CD4-positive, alpha-beta T cell treated with Interleukin-15 for 1 hour (primary cell): ENCODE measurements around the gene GASK1A.
"Not testable (repeated sequence)": the region's sequence is repeated elsewhere in the genome, so short reads cannot be mapped to it uniquely, and the experiment has no call there.

Experiments
- DNase-seq: peaks from one replicate; pipeline ENCODE4 v3.0.0-alpha.2; 2020

Gene GASK1A

GRCh38 chr3:42979044-42979972 lies at the start of gene GASK1A:
Gene GASK1A, plus strand, starts transcription at chr3:42979311. Its CDS starts 332 bp downstream, at chr3:42979643.
- DNase-seq, result no peak

- DNase-seq, result no peak
Observed at GRCh38 chr3:42934111-42934510, 45.0 kb upstream of the GASK1A start.

DNA sequence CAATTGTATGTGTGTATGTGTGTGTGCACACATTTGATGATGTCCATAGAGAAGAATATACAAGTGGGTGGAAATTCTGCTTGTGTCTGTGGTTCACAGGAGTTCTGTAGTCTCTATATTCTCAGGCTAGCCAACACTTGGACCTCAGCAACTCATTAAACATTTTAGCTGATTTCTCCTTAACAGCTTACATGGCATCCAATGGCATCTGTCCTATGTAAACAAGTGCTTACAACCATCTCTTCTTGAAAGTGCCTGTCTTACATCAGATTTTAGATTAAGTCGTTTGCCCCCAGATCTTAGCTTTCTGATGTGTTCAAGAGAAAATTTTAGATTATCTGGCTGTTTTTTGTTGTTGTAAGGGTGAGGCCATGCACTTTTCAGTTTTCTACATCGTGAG lies 44.2 kb upstream of the GASK1A start:
- DNase-seq, result no peak

DNA sequence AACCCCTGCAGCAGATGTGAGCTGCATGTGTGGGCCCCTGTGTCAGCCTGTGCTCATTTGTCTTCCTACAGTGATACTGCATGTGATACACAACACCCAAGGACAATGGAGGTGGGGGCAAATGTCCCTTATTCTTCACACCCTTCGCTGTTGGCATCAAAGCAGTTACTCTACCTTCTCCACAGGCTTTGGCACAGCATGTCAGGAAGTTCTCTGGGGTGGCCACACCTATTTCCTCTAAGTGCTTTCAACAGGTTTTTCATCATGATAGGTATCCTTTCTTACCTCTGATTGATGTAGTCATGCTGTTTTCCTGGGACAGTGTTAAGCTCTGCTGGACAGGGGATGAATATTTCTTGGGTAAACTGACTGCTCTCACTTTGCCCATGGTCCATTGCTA lies 43.6 kb upstream of the GASK1A start:
- DNase-seq, result no peak

DNA sequence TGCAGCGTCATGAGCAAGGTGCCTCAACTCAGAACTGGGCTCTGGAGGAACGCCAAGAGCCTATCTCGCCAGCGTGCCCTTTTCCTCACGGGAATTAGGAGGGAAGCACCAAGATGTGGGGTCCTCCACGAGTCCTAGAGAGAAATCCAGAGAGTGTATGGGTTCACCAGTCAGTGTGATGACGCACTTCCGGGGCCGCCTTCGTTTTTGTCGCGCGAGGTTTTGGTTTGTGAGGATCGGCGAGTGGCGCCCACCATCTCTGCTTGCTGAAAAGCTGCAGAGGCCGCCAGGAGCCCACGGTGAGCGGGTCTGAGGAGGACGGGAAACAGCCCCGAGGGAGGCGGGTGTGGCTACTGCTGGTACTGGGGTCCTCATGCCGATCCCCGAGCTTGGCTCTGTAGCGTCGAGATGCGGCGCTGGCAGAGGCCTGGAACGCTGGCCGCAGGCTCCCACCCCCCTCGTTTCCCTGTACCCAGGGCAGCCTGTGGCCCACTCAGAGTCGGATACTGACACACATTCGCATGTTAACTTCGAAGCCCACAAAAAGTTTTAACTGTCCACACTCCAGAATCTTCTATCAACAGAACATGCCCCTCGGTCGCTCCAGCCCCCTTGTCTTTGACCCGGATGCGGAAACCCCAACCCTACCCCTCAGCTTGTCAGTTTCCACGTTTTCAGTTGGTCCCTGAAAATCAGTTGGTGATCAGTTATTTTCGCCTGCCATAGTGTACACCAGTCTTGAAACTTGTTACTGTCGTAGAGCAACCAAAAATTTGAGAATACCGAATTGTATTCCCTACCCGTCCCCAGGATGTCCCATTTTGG lies 42.7 kb upstream of the GASK1A start:
- DNase-seq, result no peak

GRCh38 chr3:42937334-42937733 lies 41.8 kb upstream of the GASK1A start:
- no peak for DNase-seq

GRCh38 chr3:42942693-42943092 lies 36.4 kb upstream of the GASK1A start:
- no peak for DNase-seq

GRCh38 chr3:42946050-42946449 lies 33.1 kb upstream of the GASK1A start:
- no peak for DNase-seq

- DNase-seq, result no peak
Observed at GRCh38 chr3:42957573-42957972, 21.5 kb upstream of the GASK1A start.

GRCh38 chr3:42960282-42960681 lies 18.8 kb upstream of the GASK1A start:
- DNase-seq, result no peak

- DNase-seq, result no peak
Observed at GRCh38 chr3:42960786-42961185, 18.3 kb upstream of the GASK1A start.

GRCh38 chr3:42961633-42962032 lies 17.5 kb upstream of the GASK1A start:
- DNase-seq, result no peak

GRCh38 chr3:42963269-42963668 lies 15.8 kb upstream of the GASK1A start:
- DNase-seq, result no peak

DNA sequence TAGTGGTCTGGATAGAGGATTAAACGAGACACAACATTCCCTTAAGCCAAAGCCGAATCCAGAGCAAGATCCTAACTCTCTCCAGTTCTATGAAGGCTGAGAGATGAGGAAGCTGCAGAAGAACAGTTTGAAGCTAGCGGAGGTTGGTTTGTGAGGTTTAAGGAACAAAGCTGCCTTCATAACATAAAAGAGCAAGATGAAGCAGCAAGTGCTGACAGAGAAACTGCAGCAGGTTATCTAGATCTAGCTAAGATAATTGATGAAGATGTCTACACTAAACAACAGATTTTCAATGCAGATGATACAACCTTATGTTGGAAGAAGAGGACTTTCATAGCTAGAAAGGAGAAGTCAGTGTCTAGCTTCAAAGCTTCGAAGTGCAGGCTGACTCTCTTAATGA lies 14.8 kb upstream of the GASK1A start:
- no peak for DNase-seq

DNA sequence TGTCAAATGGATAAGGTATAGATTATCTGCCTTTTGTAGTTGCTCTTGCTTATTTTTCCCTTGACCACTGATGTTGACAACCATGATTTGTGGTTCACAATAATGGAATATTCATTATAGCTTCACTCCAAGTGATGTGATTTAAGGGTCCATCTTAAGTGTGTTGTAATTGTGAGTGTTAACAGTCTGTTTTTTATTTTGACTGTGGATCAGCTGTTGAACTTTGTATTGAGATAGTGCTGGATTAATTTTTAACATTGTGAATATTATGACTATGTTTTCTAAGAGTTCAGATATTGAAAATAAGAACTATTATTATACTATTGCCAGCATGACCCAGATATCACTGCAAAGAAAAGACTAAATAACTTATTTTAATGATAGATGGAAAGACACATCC lies 8.6 kb upstream of the GASK1A start:
- no peak for DNase-seq

DNA sequence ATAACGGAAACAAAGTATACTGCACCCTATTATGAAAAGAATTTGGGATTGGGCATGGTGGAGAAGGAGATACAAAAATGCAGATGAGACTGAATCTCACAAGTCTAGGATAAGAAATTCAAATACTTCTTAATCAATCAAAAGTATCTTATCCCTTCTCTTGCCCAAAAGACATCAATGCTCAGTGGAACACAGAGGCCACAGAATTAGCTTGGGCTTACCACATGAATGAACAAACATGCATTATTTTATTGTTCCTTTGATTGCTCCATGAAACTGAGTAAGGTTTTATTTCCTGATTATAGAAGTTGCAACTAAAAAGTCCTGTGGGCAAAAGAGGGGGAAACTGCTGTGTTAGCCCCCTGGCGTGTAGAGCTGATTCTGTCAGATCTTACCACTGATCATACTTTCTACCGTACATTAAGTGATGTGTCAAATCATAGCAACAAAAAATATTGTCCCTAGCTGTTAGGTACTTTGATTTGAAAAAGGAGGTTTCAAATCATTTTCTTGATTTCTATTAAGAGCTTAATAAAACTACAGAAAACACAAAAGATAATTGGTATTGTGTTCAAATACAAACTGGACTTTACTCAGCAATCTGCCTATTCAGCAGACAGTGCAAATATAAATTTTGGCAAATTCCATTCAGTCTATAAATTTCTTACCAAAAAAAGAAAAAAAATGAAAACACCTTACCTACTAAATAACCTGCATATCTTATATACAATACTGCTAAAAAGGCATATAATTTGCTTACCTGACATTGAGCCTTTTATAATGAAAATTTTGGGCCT lies 7.9 kb upstream of the GASK1A start:
- DNase-seq, result no peak

DNA sequence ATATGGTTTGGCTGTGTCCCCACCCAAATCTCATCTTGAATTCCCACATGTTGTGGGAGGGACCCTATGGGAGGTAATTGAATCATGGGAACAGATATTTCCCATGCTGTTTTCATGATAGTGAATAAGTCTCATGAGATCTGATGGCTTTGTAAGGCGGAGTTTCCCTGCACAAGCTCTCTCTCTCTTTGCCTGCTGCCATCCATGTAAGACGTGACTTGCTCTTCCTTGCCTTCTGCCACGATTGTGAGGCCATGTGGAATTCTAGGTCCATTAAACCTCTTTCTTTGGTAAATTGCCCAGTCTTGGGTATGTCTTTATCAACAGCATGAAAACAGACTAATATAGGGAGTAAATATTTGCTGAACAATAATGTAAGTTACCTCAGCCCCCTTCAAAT lies 4.2 kb upstream of the GASK1A start:
- DNase-seq, result not testable (repeated sequence)

- DNase-seq, result no peak
Observed at GRCh38 chr3:42975456-42975855, 3.7 kb upstream of the GASK1A start.

GRCh38 chr3:42975955-42976354 lies 3.2 kb upstream of the GASK1A start:
- no peak for DNase-seq

GRCh38 chr3:42980209-42980608 lies 1.1 kb downstream of the GASK1A start:
- no peak for DNase-seq

DNA sequence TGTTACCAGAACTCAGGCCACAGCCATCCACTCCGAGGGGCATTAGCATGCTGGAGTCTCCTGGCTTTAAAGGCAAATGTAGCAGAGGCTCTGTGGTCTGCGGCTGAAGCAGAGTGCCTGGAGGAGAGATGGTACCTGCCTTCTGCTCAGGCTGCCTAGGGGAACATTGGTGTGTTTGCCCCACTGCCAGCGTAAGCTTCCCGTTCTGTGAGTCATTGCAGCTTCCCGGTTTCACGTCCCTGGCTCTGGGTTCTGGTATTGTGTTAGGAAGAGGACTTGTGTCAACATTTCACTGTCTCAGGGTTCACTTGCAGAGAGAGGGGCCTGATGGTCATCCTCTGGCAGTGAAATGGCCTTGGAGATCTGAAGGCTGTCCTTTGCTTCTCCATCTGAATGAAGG lies 1.8 kb downstream of the GASK1A start:
- no peak for DNase-seq

- no peak for DNase-seq
Observed at GRCh38 chr3:42982645-42983412, 3.7 kb downstream of the GASK1A start.
